Stimulated activated CD4-positive, alpha-beta T cell treated with anti-CD3 and anti-CD28 coated beads, Interleukin-15, amount 100 ng/mL, for 48 hours (primary cell): ENCODE data around the gene SHPK.

ENCODE experiments used
- DNase-seq, 2 donors: peaks; one replicate each; pipeline ENCODE4 v3.0.0-alpha.2; 2020; ENCODE audit warnings: low read depth in 2 of 2

Gene SHPK

DNA sequence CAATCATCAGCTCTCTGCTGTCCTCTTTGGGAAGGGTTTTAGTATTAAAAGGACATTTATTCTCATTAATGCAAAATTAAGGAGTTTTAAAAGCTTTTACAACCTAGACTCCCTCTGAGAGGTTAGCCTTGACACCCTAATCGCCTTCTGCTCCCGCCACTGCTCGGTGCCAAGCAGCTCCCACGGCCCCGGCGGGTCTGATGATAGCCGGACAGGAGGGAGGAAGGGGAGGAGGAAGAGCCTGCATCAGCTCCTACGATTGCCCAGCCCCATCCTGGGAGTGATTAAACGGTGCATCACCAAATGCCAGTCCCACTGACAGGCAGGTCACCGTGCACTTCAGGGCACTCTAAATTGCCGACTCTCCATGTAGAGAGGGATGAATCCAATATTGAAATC, 8.3 kb downstream of the SHPK start:
- DNase-seq = no peak

- no peak for DNase-seq
Measured at GRCh38 chr17:3626831-3627768, 8.9 kb downstream of the SHPK start.

- DNase-seq = no peak
Measured at GRCh38 chr17:3622977-3623594, 13.0 kb downstream of the SHPK start.

GRCh38 chr17:3621146-3621720, 14.8 kb downstream of the SHPK start:
- DNase-seq = no peak

GRCh38 chr17:3615160-3615870, 20.7 kb downstream of the SHPK start:
- DNase-seq = no peak

DNA sequence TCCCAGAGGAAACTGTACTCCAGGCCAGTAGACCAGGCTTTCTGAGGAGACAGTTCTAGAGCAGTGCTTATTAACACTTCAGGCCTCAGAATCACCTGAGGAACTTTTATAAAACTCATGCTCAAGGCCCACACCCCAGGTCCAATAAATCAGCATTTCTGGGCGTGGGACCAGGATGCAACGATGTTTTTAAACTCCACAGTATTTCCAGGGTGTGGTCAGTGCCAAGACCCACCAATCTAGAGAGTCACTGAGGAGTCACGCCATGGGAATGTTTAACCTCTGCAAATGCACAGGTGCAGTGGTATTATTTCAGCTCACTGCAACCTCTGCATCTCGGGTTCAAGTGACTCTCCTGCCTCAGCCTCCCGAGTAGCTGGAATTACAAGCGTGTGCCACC, 22.9 kb downstream of the SHPK start:
- no peak for DNase-seq

DNA sequence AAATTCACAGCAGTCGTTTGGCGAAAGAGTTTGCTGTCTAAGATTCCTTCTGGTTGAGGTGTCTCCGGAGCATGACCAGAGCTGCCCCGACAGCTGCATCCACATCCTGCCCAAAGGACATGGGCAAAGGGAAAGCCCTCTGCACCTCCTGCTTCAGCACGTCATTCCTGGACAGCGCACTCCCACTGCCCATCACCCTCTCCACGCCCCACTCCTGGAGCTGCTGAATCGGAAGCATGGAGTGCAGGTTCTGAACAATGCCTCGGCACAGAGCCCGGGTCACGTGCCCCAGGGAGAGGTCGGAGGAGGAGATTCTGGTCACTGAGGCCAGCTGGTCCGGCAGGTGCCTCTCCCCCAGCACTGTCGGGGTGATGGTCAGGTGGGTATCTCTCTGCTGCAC, 25.5 kb downstream of the SHPK start:
- no peak for DNase-seq

DNA sequence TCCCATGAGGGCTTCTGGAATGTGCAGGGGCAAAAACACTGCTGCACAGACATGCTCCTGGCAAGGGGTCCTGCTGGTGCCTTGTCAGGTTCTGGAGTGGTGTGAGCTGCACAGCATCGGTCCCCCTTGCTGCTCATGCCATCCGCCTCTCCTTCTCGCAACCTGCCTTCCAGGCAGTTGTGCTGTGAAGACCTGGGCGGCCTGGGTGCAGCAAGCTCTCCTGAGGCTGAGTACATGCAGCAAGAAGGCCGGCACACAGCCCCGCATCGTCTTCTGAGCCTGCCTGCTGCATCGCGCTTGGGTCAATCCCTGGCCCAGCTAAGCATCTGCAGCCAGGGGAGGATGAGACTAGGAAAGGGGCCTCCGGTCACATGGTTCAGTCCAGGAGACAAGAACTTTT, 26.4 kb downstream of the SHPK start:
- no peak for DNase-seq

DNA sequence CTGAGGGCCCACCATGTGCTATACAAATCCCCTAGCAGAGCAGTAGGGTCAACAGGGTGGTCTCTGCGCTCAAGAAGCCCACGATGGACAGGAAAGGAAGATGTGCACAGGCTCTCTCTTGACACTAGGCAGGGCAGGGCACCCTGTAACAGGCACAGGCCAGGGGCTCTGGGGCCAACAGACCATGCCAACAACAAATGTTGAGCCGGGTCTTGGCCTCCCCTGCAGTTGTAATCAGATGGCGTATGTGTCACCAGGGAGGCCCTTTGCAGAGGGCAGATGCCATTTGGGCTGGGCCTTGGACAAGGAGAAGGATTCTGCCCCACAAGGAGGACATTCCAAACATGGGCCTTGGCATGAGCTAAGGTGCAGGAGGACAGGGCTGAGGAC, 32.2 kb downstream of the SHPK start:
- DNase-seq = no peak

- DNase-seq = no peak
Measured at GRCh38 chr17:3603119-3603869, 32.8 kb downstream of the SHPK start.

- DNase-seq = peak; percentile 12 to 15
Measured at GRCh38 chr17:3602499-3602898, 33.6 kb downstream of the SHPK start.

DNA sequence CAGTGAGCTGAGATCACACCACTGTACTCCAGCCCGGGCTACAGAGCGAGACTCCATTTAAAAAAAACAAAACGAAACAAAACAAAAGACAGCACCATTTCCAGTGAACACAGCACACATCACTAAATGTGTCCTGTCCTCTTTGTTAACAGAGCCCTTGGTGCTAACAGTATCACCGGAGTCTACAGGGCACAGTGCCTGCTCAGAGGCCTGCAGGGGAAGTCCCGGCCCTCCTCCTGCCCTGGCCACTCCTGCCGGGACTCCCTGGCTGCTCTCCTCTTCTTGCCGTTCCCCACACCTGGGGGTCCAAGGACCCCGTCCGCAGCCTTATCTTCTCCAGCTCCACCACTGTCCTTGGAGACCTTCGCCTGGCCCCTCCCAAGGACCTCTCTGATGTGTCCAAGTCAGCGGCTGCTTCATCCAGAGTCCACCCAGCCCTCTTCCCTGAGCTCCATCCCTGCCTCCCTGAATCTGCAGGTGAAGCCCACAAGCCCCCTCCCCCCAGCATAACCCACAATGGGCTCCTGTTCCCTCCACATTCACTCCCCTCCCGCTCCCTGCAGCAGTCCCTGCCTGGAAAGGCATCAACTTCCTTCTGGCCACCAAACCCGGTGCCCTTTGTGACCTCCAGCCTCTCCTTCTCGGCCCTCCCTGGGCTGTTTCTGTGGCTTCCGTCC, 35.4 kb downstream of the SHPK start:
- no peak for DNase-seq

DNA sequence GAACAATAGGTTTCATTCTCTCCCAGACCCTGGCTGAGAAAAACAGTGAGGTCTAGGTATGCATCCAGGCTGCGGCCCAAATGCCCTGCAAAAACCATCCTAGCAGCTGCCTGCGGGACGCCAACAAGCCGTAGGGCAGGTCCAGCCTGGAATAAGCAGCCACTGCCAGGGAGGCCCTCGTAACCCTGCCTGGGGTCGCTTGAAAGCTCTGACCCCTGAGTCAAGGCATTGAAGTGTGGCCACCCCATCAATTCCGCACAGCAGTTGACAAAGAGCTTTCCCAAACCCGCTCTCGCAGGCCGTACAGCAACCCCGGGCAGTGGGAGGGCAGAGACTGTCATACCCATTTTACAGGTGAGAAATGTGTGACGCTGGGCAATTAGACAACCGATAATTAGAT, 38.0 kb downstream of the SHPK start:
- no peak for DNase-seq

- DNase-seq = no peak
Measured at GRCh38 chr17:3596804-3597464, 39.1 kb downstream of the SHPK start.

DNA sequence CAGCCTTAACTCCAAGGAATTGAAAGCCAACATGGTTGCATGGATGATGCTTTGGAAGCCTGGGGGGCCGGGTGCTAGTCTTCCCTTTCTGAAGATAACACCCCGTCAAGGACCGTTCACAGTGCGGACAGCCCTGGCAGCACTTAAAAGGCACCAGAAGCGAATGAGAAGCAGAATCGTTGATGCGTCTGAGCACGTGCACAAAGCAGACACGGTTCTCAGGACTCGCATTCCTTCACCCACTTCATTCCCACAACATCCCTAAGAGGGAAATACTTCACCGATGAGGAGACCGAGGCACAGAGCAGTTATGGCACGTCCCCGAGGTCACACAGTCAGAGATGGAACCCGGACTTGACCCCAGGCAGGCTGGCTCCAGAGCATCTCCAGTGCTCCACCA, 41.1 kb downstream of the SHPK start:
- DNase-seq = no peak

- no peak for DNase-seq
Measured at GRCh38 chr17:3594051-3594800, 41.8 kb downstream of the SHPK start.

DNA sequence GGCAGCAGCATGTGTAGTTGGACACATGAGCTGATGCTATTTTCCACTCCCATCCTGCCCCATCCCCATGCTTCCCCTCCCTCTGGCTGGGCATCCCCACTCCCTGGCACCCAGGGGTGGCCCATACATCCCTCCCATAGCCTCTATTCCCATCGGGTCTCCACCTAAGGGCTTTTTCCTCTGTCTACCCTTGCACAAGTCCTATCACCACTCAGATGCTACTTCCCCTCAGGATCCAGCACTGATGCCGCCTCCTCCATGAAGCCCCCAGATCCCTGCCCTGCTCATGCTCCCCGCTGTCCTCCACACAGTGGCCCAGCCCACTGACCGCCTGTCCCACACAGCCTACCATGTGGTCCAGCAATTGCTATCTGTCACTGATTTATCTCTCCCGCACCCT, 42.7 kb downstream of the SHPK start:
- no peak for DNase-seq

DNA sequence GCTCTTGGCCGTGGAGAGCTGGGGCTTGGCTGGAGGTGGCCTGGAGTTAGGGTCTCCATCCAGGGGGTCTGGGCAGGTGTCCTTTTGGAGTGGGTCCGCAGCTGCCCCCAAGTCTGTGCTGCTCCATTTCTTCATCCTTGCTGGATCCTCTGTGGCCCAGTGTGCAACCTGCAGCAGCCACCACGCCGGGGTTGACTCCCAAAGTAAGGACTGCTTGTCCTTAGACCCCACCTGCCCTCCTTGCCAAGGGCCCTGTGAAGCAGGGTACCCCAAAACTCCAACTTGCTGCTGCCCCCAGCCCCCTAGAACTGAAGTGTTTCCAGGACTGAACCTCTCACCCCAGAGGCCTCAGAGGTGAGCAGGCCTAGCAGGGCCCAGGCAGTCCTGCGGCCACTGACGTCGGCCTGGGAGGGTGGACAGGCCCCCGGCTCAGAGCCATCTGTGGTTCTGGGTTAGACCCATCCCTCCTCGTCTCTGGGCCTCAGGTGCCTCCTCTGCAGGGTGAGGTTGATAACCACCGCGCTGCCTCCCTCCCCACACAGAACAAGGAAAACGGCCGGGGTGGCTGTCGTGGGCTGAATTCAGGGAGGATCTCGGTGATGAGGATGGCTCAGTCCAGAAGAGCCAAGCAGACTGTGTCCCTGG, 43.7 kb downstream of the SHPK start:
- DNase-seq = no peak

GRCh38 chr17:3590768-3591167, 45.3 kb downstream of the SHPK start:
- DNase-seq = no peak
